Measurements from ENCODE around the gene BAX.

DNA sequence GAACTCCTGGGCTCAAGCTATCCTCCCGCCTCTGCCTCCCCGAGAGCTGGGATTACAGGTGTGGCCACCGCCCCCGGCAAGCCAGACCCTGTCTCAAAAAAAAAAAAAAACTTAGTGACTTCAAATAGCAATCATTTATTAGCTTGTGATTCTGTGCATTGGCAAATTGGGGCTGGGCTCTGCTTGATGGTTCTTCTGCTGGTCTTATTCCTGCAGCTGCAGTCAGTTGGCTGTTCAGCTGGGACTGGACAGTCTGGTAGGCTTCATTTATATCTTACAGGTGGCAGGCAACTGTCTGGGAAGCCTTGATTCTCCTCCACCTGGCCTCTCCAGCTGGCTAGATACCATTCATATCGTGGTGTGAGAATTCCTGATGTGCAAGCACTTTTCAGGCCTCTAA lies 13.8 kb upstream of the BAX start:
- TF ChIP-seq, protein P1, sequence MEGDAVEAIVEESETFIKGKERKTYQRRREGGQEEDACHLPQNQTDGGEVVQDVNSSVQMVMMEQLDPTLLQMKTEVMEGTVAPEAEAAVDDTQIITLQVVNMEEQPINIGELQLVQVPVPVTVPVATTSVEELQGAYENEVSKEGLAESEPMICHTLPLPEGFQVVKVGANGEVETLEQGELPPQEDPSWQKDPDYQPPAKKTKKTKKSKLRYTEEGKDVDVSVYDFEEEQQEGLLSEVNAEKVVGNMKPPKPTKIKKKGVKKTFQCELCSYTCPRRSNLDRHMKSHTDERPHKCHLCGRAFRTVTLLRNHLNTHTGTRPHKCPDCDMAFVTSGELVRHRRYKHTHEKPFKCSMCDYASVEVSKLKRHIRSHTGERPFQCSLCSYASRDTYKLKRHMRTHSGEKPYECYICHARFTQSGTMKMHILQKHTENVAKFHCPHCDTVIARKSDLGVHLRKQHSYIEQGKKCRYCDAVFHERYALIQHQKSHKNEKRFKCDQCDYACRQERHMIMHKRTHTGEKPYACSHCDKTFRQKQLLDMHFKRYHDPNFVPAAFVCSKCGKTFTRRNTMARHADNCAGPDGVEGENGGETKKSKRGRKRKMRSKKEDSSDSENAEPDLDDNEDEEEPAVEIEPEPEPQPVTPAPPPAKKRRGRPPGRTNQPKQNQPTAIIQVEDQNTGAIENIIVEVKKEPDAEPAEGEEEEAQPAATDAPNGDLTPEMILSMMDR (IDR thresholded peaks at IDR 0.05): no peak
- TF ChIP-seq JUN (IDR thresholded peaks at IDR 0.05) (no peak), POLR2A (IDR thresholded peaks at IDR 0.05; ENCODE audit: low read length) (no peak), ZC3H11A (IDR thresholded peaks at IDR 0.05) (no peak), HEYL (CRISPR knock-in tag; IDR thresholded peaks at IDR 0.05) (no peak), RFX5 (IDR thresholded peaks at IDR 0.05) (no peak)
